BJ (cell line): ENCODE results near the gene LRRC2. TPM values are rescaled to one million over a fixed set of nuclear protein-coding genes. Genes with fewer than 3 reads are reported as not detected.

Experiments
- CTCF ChIA-PET: fragments of 350-600 bp; formaldehyde crosslinking; extraction: SDS; loops from one replicate; lab custom pipeline; 2021; ENCODE audit warnings: antibody characterized with exemption, inconsistent platforms; lab: Yijun Ruan, JAX
- POLR2A ChIA-PET: fragments of 300-600 bp; sonication (Branson Sonifier 250); formaldehyde crosslinking; extraction: SDS; loops from one replicate; lab custom pipeline; 2021; ENCODE audit warnings: antibody characterized with exemption; lab: Charles Lee
- DNase-seq: peaks from one replicate; pipeline ENCODE4 v3.0.0-alpha.2; 2011; ENCODE audit warnings: low read depth
- H3K27me3 ChIP-seq: 2 replicates; pipeline ENCODE4 v1.6.0; 2011; ENCODE audit warnings: low read length; ENCODE audit not compliant: control insufficient read depth, insufficient read depth
- H3K36me3 ChIP-seq: 2 replicates; pipeline ENCODE4 v1.5.1; 2011; ENCODE audit warnings: low read length; ENCODE audit not compliant: control insufficient read depth, insufficient read depth
- H3K4me3 ChIP-seq: 2 replicates; pipeline ENCODE4 v1.5.1; 2011; ENCODE audit warnings: low read depth, mild to moderate bottlenecking, control low read depth, low read length
- polyA plus RNA-seq: library from polyadenylated mRNA; depleted of rRNA; stranded (reverse); fragments of >200 nt; gene quantifications from 2 replicates; pipeline ENCODE4 v1.2.3, GENCODE V29; 2011
- TF ChIP-seq, protein P1 (sequence below): IDR thresholded peaks from 2 replicates; pipeline ENCODE4 v1.5.1; 2011; ENCODE audit warnings: low read depth, mild to moderate bottlenecking, control low read depth, inconsistent platforms, low read length, moderate library complexity; ENCODE audit not compliant: insufficient read depth

Gene LRRC2
- polyA plus RNA-seq, 1 experiment, result 0.55 TPM

DNA sequence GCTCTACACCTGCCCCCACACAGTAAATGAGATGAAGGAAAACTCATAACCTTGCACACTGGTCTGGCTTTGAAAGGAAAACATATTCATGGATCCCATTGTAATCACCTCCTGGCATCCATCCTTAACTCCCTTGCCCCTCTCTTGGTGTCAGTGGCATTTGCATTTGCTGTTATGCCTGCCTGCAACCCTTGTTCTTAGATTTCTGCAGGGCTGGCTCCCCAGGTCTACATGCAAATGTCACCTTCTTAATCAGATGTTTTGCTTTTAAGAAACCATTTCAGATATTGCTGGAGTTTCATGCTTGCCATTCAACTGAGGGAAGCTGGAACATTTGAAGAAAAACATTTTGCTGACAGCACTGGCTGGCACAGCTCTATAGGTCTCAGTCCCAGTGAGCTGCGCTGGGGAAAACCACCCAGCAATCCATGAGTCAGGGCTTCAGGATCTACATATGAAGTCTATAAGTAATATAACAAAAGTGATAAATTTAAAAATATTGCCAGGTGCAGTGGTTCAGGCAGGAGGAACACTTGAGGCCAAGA, 19.1 kb downstream of the LRRC2 start:
- H3K27me3 ChIP-seq, result no peaks in the 10 kb centered on the region
- H3K4me3 ChIP-seq, result no peak overlapping the region
- TF ChIP-seq, protein P1, sequence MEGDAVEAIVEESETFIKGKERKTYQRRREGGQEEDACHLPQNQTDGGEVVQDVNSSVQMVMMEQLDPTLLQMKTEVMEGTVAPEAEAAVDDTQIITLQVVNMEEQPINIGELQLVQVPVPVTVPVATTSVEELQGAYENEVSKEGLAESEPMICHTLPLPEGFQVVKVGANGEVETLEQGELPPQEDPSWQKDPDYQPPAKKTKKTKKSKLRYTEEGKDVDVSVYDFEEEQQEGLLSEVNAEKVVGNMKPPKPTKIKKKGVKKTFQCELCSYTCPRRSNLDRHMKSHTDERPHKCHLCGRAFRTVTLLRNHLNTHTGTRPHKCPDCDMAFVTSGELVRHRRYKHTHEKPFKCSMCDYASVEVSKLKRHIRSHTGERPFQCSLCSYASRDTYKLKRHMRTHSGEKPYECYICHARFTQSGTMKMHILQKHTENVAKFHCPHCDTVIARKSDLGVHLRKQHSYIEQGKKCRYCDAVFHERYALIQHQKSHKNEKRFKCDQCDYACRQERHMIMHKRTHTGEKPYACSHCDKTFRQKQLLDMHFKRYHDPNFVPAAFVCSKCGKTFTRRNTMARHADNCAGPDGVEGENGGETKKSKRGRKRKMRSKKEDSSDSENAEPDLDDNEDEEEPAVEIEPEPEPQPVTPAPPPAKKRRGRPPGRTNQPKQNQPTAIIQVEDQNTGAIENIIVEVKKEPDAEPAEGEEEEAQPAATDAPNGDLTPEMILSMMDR, result no peak
- no peaks in the 10 kb centered on the region for H3K36me3 ChIP-seq
- CTCF ChIA-PET, result interaction anchor here (2.3 kb wide), 1 partner anchor 58 kb away, joined by 10 read pairs; no protein-coding TSS in a partner anchor
- POLR2A ChIA-PET, result interaction anchor here (0.6 kb wide), 1 partner anchor 22 kb away, joined by 4 read pairs; no protein-coding TSS in a partner anchor
- DNase-seq, result no peak

GRCh38 chr3:46545818-46546630, 20.1 kb downstream of the LRRC2 start:
- Histone ChIP-seq H3K4me3 (no peak overlapping the region), H3K36me3 (no peaks in the 10 kb centered on the region), H3K27me3 (no peaks in the 10 kb centered on the region)
- CTCF ChIA-PET, result interaction anchor here (0.6 to 2.3 kb wide), 3 partner anchors 49 to 57 kb away, joined by 3 to 10 read pairs (median 3); no protein-coding TSS in a partner anchor
- POLR2A ChIA-PET, result interaction anchor here (0.6 kb wide), 1 partner anchor 21 kb away, joined by 4 read pairs; no protein-coding TSS in a partner anchor
- TF ChIP-seq, protein P1, result no peak
- no peak for DNase-seq

DNA sequence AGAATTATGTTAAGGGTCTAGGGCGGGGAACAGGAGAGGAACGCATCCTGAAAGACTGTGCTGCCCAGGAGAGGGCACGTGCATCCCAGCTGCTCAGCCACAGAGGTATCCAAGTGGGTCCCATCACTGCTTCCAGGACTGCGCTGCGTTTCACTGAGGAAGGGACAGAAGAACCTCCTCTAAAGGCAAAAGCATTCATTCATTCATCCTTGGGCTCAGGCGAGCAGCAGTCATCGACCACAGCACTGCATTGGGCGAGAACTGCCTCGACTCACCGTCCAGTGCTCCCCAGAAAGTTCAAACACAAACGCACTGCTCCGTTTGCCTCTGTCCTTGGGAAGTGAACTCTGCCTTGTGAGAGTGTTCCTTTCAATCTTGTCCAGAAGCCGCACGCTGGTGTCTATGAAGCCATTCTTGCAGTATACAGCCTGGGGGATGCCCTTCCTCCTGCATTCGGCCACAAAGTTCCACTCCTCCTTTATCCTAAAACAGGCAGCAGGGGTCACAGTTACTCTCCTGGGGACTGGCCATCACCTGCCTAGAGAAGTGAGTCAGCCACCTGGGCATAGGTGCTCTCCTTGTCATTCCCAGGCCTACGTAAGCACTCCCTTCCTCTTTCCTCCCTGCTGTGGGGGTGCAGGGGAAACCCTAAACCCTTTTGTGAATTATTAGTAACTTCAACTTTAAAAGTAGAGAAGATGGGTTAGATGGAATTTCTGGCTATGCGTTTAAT, 21.2 kb downstream of the LRRC2 start:
- CTCF ChIA-PET, result no interaction called here
- H3K27me3 ChIP-seq, result no peaks in the 10 kb centered on the region
- H3K4me3 ChIP-seq, result no peak overlapping the region
- no peaks in the 10 kb centered on the region for H3K36me3 ChIP-seq
- TF ChIP-seq, protein P1, result no peak
- DNase-seq, result no peak
- POLR2A ChIA-PET, result no interaction called here

- Histone ChIP-seq H3K36me3 (no peaks in the 10 kb centered on the region), H3K4me3 (no peak overlapping the region), H3K27me3 (no peaks in the 10 kb centered on the region)
- ChIA-PET CTCF (interaction anchor here (0.6 to 1.7 kb wide), 4 partner anchors 15 to 1170 kb away, joined by 3 to 8 read pairs (median 5); no protein-coding TSS in a partner anchor), POLR2A (interaction anchor here (0.6 kb wide), 1 partner anchor 47 kb away, joined by 4 read pairs; no protein-coding TSS in a partner anchor)
- no peak for DNase-seq
- TF ChIP-seq, protein P1, result no peak
Observed at GRCh38 chr3:46542801-46543201, 23.3 kb downstream of the LRRC2 start.

GRCh38 chr3:46542344-46542743, 23.8 kb downstream of the LRRC2 start:
- POLR2A ChIA-PET, result interaction anchor here (0.6 kb wide), 1 partner anchor 47 kb away, joined by 4 read pairs; no protein-coding TSS in a partner anchor
- Histone ChIP-seq H3K27me3 (no peaks in the 10 kb centered on the region), H3K36me3 (no peaks in the 10 kb centered on the region), H3K4me3 (no peak overlapping the region)
- no peak for DNase-seq
- CTCF ChIA-PET, result interaction anchor here (0.6 to 1.7 kb wide), 6 partner anchors 13 to 1171 kb away, joined by 3 to 8 read pairs (median 4); no protein-coding TSS in a partner anchor
- TF ChIP-seq, protein P1, result no peak
